ENCODE data around the gene CTNND2. TPM values are rescaled to one million over a fixed set of nuclear protein-coding genes. Genes with fewer than 3 reads are reported as not detected.

The CTNND2 gene
- total RNA-seq, 1 experiment from 2014 or later, result 2.9 TPM

DNA sequence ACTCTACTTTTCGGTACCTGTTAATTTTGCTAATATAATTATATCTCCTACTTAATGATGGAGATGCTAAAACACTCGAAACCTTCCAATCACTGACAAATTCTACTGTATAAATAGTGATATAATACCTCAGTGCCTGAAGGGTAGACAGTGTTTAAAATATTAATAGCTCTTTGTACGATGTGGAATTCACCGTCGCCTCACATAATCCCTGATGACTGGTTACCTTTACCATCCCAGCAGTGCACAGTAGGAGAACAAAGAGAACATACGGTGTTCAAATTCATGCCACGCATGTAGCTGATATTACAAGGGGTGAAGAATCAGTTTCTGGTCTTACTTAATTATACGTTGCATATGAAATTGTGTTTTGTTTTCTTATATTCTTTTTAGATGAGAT lies 506.7 kb downstream of the CTNND2 start:
- DNase-seq, result no peak

DNA sequence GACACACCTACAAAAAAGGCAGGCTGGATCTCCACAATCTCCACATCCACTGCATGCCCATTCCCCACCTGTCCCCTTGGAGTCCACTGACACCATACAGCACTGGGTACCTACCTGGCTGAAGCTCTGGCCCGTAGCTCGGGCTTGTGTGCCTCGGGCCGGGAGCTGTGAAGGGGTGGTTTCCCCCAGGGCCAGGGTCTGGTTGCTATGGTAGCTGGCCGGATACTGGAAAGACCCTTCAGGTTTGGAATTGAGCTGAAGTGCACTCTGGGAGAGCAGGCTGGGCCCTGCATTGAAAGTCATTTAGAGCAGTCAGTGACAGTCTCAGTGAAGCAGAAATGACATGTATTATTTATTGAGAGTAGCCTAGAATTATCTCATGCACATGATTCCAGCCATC lies 507.3 kb downstream of the CTNND2 start:
- no peaks in the 10 kb centered on the region for H3K27me3 ChIP-seq (ENCODE audit: control insufficient read depth, insufficient read depth, low read length)
- no peak for DNase-seq
- H3K36me3 ChIP-seq (replicated peaks; ENCODE audit: control insufficient read depth, insufficient read depth, low read length), result no peaks in the 10 kb centered on the region
- H3K4me3 ChIP-seq (ENCODE audit: insufficient read depth, low read depth, low read length), result no peak overlapping the region

More for the DNA sequence above, 506.7 kb downstream of the CTNND2 start:
- H3K4me3 ChIP-seq (ENCODE audit: insufficient read depth, low read depth, low read length), result no peak overlapping the region
- H3K36me3 ChIP-seq (replicated peaks; ENCODE audit: control insufficient read depth, insufficient read depth, low read length), result no peaks in the 10 kb centered on the region
- H3K27me3 ChIP-seq (ENCODE audit: control insufficient read depth, insufficient read depth, low read length), result no peaks in the 10 kb centered on the region

DNA sequence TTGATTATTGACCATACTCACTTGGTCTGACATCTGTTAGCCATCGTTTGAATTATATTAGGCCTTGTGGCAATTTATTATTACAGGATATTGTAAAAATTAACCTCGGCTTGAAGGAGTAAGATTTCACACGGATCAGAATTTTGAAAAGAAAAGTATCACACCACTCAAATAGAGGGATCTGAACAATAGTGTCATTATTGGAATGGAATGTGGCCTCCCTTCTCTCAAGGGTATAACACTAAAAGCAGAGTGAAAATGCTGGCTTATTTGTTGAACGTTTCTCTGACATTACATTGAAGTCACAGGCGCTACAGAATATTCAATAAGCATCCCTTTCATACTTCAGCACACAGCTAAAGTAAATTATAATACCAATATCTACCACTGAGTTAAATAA lies 509.3 kb downstream of the CTNND2 start:
- no peaks in the 10 kb centered on the region for H3K36me3 ChIP-seq (replicated peaks; ENCODE audit: control insufficient read depth, insufficient read depth, low read length)
- no peaks in the 10 kb centered on the region for H3K27me3 ChIP-seq (ENCODE audit: control insufficient read depth, insufficient read depth, low read length)
- no peak overlapping the region for H3K4me3 ChIP-seq (ENCODE audit: insufficient read depth, low read depth, low read length)
- DNase-seq, result no peak

DNA sequence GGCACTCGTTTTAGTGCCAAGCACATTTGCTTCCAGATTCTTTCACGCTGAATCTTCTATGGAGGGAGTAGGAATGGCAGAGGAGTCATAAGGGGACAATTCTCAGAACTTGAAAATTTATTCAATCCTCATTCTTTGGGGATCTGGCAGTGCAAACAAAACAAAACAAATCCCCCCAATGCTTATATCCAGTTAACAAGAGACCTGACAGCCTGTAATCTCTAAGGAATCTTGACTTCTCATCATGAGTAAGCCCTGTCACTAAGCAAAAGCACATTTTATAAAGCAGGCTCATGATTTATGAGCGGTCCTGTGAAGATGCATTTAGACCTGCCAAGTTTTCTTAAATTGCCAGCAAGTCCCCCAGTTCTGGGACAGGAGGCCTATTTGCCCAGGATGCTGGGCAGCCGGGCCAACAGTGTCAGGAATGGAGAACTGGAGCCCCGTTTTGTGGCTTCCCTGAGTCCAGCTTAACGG lies 513.9 kb downstream of the CTNND2 start:
- H3K4me3 ChIP-seq (ENCODE audit: insufficient read depth, low read depth, low read length), result no peak overlapping the region
- no peak for DNase-seq
- no peaks in the 10 kb centered on the region for H3K36me3 ChIP-seq (replicated peaks; ENCODE audit: control insufficient read depth, insufficient read depth, low read length)
- H3K27me3 ChIP-seq (ENCODE audit: control insufficient read depth, insufficient read depth, low read length), result peaks cover 10% of the 10 kb centered on the region

DNA sequence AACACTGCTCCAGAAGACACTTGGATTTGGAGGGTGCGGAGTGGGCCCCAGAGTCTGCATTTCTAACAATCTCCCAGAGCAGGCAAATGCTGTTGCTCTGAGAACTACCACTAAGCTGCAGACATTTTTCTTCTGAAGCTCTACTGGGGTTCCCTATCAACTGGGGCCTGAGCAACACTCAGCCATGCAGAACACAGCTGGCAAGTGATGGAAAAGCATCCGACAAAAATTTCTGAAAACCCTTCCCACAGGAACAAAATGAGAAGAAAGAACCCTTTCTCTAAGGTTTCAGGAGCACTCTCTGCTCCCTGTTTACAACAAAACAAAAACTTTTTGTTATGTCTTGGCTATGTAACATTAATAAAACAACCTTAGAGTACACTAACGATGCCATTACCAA lies 516.9 kb downstream of the CTNND2 start:
- Histone ChIP-seq H3K4me3 (ENCODE audit: insufficient read depth, low read depth, low read length) (no peak overlapping the region), H3K36me3 (replicated peaks; ENCODE audit: control insufficient read depth, insufficient read depth, low read length) (no peaks in the 10 kb centered on the region), H3K27me3 (ENCODE audit: control insufficient read depth, insufficient read depth, low read length) (peaks cover 34% of the 10 kb centered on the region)
- no peak for DNase-seq

DNA sequence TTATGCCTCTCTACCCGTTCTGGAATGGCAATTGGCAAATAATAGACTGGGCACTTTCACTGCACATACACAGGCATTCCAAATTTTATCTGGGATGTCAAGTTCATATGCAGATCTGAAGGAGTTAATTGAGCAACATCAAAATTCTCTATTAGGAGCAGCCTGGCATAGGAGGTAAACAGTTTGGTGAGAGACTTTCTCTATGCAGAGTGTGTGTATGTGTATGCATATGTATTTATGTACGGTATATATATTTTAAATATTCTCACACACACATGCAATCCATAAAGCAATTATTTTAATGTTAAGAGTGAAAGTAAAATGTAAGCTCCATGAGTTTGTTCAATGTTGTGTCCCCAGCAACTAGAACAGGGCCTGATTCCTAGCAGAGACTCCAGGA lies 517.8 kb downstream of the CTNND2 start:
- Histone ChIP-seq H3K27me3 (ENCODE audit: control insufficient read depth, insufficient read depth, low read length) (peaks cover 34% of the 10 kb centered on the region), H3K36me3 (replicated peaks; ENCODE audit: control insufficient read depth, insufficient read depth, low read length) (no peaks in the 10 kb centered on the region), H3K4me3 (ENCODE audit: insufficient read depth, low read depth, low read length) (no peak overlapping the region)
- no peak for DNase-seq

DNA sequence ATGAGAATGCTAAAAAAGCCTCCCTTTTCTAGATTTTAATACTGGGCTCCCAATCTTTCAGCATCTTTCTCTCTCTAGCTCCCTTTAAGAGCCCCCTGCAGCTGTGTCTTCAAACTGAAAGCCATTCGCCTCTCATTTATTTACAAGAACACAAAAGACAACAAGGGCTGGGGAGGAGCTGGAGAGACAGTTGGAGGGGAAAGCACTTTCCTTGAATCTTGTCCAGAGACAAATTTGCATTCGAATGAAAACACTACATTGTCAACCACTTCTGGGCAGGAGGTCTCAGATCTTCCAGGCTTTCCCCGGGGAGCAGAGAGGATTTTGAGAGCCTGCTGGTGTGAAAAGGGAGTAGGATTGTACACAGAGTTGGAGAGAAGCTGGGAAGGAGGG lies 518.3 kb downstream of the CTNND2 start:
- Histone ChIP-seq H3K36me3 (replicated peaks; ENCODE audit: control insufficient read depth, insufficient read depth, low read length) (no peaks in the 10 kb centered on the region), H3K27me3 (ENCODE audit: control insufficient read depth, insufficient read depth, low read length) (peaks cover 34% of the 10 kb centered on the region), H3K4me3 (ENCODE audit: insufficient read depth, low read depth, low read length) (no peak overlapping the region)
- peak; percentile 69 for DNase-seq

DNA sequence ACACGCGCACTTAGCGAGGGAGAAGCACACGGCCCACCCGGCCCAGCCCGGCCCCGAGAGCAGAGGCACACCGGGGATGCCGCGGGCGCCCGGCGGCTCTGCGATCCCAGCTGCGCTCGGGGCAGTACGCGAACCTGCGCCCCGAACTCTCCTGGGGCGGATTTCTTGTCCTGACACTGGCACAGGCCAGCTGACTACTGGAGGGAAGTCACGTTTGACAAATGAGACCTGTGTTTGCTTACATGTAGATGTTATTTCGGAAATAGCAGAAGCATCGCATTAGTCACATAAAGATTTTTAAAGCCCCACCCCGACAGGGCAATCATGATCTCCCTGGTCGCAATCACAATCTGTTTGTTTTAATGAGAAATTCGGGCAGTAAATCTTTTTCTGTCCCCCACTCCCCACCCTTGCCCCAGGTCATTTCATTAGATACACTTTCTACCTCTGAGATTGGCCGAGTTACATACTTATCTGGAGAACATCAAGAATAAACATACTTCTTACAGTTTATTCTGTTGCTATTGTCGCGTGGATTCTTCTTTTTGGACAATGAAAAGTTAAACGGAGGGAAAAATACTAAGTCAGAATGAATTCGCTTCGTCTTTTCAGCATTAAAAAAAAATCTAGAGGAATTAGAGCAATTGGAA lies 518.9 kb downstream of the CTNND2 start:
- Histone ChIP-seq H3K36me3 (replicated peaks; ENCODE audit: control insufficient read depth, insufficient read depth, low read length) (no peaks in the 10 kb centered on the region), H3K4me3 (ENCODE audit: insufficient read depth, low read depth, low read length) (peak overlapping the region; percentile 36), H3K27me3 (ENCODE audit: control insufficient read depth, insufficient read depth, low read length) (peaks cover 34% of the 10 kb centered on the region)
- no peak for DNase-seq

DNA sequence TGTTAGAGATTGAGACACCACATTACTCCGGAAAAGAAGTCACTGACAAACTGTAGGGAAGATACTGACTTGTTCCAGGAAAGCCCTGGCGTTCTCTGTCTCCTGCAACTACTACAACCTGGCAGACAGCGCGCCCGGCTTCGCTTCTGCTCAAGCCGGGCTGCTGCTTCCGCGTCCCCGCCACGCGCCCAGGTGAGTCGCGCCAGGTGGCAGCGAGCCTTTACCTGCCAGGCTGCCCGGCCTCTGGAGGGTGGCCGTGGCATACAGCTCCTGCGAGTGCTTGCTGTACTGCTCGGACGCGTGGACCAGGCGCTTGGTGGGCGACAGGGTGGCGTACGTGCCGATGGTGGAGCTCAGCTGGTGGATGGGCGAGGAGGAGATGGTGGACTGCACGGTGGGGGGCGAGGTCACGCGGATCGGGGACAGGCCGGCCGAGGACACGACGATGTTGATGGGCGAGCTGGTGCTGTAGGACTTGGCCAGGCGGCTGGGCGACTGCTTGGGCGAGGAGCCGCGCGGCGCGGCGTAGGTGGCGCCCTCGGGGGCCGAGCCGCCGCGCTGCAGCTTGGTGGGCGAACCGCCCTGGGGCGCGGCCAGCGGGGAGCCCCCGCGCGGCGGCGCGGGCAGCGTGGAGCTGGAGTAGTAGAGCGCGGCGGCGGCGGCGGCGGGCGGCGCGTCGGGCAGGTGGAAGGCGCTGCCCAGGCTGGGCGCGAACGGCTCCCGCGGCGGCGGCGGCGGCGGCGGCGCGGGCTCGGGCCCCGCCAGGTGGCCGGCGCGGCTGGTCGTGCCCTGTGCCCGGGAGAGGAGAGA lies 519.6 kb downstream of the CTNND2 start:
- peak; percentile 66 for DNase-seq
- Histone ChIP-seq H3K36me3 (replicated peaks; ENCODE audit: control insufficient read depth, insufficient read depth, low read length) (no peaks in the 10 kb centered on the region), H3K27me3 (ENCODE audit: control insufficient read depth, insufficient read depth, low read length) (peaks cover 34% of the 10 kb centered on the region), H3K4me3 (ENCODE audit: insufficient read depth, low read depth, low read length) (peak overlapping the region; percentile 45)

DNA sequence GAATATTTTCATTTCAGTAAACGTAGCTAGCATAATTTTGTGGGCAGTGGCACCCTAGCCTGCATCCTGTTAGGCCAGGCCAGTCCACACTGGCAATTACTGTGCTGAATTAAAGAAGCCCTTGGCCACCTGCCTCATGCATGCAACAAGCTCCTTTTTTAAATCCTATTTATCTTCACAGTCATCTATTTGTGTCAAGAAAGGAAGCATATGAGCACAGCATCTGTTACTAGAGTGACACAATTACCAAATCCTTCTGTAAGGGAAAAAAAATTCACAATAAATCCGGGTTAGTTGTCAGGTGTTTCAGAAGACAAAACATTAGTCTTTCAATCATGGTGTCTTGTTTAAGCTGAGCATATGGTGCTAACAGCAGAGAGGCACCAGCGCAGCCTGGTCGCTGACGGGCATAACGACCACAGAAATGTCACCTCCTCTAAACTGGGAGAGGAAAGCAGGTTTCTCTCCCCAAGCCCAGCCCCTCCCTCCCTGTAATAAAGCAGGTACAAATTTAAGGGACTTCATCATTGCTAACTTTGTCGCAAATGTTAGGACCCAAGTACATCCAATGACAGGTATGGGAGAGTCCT lies 520.6 kb downstream of the CTNND2 start:
- no peak for DNase-seq
- Histone ChIP-seq H3K36me3 (replicated peaks; ENCODE audit: control insufficient read depth, insufficient read depth, low read length) (no peaks in the 10 kb centered on the region), H3K27me3 (ENCODE audit: control insufficient read depth, insufficient read depth, low read length) (peaks cover 34% of the 10 kb centered on the region), H3K4me3 (ENCODE audit: insufficient read depth, low read depth, low read length) (no peak overlapping the region)

DNA sequence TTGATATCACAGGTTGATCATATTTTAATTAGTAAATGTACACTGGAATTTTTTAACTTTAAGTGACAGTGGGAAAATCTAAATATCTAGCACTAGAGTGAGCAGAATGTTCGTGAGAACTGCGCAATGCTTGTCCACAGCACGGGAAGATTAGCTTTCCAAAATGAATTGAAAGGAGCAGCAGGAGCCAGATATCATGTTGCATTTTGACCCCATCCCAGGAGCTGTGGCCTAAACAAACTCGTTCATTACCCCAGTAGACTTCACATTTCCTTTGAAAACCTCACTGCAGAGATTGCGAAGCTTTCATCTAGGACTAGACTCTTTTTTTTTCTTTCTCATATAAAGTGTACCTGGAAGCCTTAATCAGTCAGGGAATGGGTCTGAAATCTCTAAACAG lies 525.8 kb downstream of the CTNND2 start:
- H3K36me3 ChIP-seq (replicated peaks; ENCODE audit: control insufficient read depth, insufficient read depth, low read length), result no peaks in the 10 kb centered on the region
- H3K27me3 ChIP-seq (ENCODE audit: control insufficient read depth, insufficient read depth, low read length), result peaks cover 7% of the 10 kb centered on the region
- DNase-seq, result no peak
- H3K4me3 ChIP-seq (ENCODE audit: insufficient read depth, low read depth, low read length), result no peak overlapping the region

DNA sequence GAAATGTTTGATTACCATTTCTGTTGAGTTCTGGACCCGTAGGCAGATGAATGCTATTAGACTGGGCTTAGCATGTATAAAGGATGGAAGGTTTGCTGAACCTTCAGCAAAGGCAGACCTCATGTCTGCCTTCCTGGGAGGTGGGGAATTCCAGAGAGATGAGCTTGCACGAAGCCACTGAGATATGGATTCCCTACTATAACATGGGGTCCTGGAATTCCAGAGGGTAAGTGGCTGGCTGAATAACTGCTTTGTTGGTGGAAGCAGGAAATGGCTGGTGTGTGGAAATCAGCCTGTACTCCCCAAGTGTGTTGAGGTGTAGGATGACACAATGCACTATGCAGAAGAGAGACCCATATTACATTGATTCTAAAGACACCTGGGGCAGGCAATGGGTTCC lies 526.4 kb downstream of the CTNND2 start:
- Histone ChIP-seq H3K36me3 (replicated peaks; ENCODE audit: control insufficient read depth, insufficient read depth, low read length) (no peaks in the 10 kb centered on the region), H3K27me3 (ENCODE audit: control insufficient read depth, insufficient read depth, low read length) (peaks cover 1% of the 10 kb centered on the region), H3K4me3 (ENCODE audit: insufficient read depth, low read depth, low read length) (no peak overlapping the region)
- no peak for DNase-seq

DNA sequence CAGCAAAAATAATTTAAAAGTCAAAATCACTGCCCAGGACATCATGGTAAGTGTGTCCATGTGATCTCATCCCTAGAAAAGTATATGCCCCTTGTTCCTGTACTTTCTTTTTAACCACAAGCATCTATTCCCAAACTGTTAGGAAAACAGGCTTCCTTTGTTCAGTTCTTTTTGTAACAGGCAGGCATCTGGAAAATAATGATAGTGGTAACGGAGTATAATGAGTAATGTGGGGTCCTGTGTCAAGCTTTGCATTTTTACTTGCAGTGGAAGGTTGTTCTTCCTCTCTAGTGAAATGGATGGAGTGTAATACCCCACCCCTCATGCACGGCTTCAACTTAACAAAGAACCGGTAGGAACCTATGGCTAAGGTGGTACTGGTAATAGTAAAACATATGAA lies 532.1 kb downstream of the CTNND2 start:
- H3K4me3 ChIP-seq (ENCODE audit: insufficient read depth, low read depth, low read length), result no peak overlapping the region
- no peaks in the 10 kb centered on the region for H3K27me3 ChIP-seq (ENCODE audit: control insufficient read depth, insufficient read depth, low read length)
- DNase-seq, result no peak
- H3K36me3 ChIP-seq (replicated peaks; ENCODE audit: control insufficient read depth, insufficient read depth, low read length), result no peaks in the 10 kb centered on the region

DNA sequence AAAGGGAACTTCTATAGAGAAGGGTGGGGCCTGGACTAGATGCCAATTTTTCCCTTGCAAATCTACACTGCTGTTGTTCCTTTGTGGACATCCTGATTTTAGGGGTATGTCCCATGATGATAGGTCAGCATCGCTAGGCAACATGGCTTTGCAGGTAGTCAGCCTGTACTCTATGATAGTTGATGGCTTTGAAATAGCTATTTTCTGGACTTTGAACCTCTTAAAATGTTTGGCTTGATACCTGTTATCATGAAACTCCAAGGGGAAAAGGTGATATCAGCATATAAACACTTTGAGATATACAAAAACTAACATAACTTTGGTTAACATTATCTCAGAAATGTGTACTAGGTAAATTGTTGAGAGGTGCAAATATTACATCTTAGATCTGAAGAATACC lies 533.2 kb downstream of the CTNND2 start:
- Histone ChIP-seq H3K4me3 (ENCODE audit: insufficient read depth, low read depth, low read length) (no peak overlapping the region), H3K27me3 (ENCODE audit: control insufficient read depth, insufficient read depth, low read length) (no peaks in the 10 kb centered on the region)
- DNase-seq, result no peak

DNA sequence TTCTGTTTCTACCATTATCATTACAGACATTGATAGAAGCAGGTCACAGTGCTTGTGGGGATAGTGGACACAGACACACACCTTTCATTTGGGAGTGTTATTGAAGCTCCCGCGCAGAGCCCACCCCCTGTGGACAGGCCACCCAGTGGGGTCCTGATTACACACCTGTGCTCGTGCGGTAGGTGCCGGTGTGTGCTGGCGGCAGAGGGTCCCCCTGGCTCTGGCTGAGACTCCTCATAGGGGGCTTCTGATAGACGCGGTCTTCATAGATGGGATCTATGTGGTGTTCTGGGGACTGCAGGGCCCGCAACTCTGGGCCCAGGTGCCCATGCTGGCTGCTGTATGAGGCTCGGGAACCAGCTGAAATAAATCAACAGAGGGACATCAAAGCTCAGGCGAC lies 539.7 kb downstream of the CTNND2 start:
- DNase-seq, result no peak
- H3K36me3 ChIP-seq (replicated peaks; ENCODE audit: control insufficient read depth, insufficient read depth, low read length), result no peaks in the 10 kb centered on the region
- no peaks in the 10 kb centered on the region for H3K27me3 ChIP-seq (ENCODE audit: control insufficient read depth, insufficient read depth, low read length)
- no peak overlapping the region for H3K4me3 ChIP-seq (ENCODE audit: insufficient read depth, low read depth, low read length)

More for the DNA sequence above, 533.2 kb downstream of the CTNND2 start:
- H3K36me3 ChIP-seq (replicated peaks; ENCODE audit: control insufficient read depth, insufficient read depth, low read length), result no peaks in the 10 kb centered on the region
